22Rv1 (cell line): Measurements from ENCODE around the gene YES1.

ENCODE experiments used
- ZFX ChIP-seq: fragments of 450-650 bp; IDR thresholded peaks from 2 replicates; pipeline ENCODE4 v1.6.1; 2017; ENCODE audit warnings: antibody characterized with exemption, borderline replicate concordance
- TF ChIP-seq, protein P1 (sequence below): fragments of 450-650 bp; IDR thresholded peaks from 2 replicates; pipeline ENCODE4 v1.5.1; 2017; ENCODE audit warnings: mild to moderate bottlenecking

DNA sequence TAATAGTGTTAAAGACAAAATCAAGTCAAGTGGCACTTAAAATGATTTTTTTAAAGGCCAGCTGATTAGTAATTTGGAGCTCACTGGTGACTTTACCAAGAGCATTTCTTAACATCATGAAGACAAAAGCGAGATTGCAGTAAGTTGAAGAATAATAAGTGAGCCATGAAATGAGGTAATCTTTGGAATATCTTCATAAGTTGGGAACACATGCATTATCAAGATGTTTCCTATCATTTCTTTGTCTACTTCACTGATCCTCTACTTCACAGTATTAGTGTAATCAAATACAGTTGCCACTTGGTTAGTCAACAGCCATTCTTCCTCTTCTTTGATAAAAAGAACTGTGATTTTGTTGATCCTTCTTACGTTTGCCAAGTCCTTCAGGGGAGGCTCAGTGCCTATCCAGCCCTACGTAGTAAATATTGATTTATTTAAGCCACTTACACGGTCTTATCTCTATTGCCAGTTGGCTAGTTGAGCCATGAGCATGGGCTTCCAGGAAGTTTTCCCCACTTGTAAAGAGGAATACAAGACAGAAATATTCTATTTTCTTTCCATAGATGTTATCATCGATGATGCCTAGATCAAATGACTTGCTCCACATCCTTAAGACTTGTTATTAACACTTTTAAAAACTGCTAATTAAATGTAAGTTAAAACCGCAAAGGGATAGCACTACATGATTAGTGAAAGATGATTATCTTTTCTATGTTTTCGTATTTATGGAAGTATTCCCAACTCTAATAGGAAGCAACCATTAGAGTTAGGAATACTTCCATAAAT lies 46.1 kb downstream of the YES1 start:
- TF ChIP-seq, protein P1, sequence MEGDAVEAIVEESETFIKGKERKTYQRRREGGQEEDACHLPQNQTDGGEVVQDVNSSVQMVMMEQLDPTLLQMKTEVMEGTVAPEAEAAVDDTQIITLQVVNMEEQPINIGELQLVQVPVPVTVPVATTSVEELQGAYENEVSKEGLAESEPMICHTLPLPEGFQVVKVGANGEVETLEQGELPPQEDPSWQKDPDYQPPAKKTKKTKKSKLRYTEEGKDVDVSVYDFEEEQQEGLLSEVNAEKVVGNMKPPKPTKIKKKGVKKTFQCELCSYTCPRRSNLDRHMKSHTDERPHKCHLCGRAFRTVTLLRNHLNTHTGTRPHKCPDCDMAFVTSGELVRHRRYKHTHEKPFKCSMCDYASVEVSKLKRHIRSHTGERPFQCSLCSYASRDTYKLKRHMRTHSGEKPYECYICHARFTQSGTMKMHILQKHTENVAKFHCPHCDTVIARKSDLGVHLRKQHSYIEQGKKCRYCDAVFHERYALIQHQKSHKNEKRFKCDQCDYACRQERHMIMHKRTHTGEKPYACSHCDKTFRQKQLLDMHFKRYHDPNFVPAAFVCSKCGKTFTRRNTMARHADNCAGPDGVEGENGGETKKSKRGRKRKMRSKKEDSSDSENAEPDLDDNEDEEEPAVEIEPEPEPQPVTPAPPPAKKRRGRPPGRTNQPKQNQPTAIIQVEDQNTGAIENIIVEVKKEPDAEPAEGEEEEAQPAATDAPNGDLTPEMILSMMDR: no peak
- TF ChIP-seq ZFX: no peak
